Measurements from ENCODE around the gene CDK3. TPM values are rescaled to one million over a fixed set of nuclear protein-coding genes. Genes with fewer than 3 reads are reported as not detected.

The CDK3 gene
- total RNA-seq, 1 donor from 2014 or later, result 14.1 TPM

DNA sequence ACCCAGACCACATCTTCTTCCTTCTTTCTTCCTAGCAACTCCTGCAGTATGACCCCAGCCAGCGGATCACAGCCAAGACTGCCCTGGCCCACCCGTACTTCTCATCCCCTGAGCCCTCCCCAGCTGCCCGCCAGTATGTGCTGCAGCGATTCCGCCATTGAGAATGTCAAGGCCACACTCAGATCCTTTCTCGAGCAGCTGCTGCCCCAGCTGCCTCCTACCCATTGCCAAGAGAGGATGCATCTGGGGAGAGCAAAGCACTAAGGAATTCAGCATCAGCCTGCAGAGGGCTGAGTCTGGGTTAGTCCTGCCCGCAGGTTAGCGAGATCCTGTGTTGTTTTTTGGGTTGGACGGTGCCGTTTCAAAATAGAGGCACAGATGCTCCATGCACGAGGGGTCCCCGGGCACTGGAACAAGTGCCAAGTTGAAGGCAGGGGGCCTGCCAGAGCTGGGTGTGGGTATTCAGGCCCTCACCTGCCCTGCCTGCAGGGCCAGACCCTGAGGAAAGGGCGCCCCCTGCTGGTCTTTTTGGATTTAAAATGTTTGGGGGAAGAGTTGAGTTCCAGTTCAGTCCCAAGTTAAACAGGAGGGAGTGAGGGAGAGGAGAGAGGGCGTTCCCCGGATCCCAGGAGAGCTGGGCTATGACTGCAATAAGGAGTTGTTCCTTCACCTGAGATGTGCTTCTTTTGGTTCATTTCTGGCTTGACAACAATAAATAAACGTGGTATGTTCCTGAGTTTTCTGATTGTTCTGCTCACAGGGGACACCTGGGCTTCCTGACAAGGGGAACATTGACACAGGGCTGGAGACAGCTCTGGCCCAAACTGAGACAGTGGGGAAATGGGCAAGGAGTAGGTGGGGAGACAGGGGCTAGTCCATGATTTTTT, 4.9 kb downstream of the CDK3 start:
- ChIA-PET CTCF (interaction anchor here (0.7 to 5.0 kb wide), 15 partner anchors 8 to 393 kb away, joined by 3 to 47 read pairs (median 5); partner anchors contain the start of genes FBF1, GALK1, MRPL38 and TRIM65), POLR2A (interaction anchor here (0.6 to 3.7 kb wide), 6 partner anchors 27 to 478 kb away, joined by 4 to 30 read pairs (median 8); partner anchors contain the start of genes ACOX1, MRPL38, TEN1 and TRIM65)
- intact Hi-C loops (cut with micrococcal nuclease), result loop anchor here (1.0 to 2.0 kb wide), 3 partner anchors 26 to 253 kb away; partner anchors contain the start of genes ACOX1 and TEN1
- ATAC-seq (ENCODE audit: low read depth), result peak; percentile 85
- Mint-ChIP-seq H3K4me3 (no peak overlapping the region), H3K36me3 (ENCODE audit: low read depth) (peaks cover 7% of the 10 kb centered on the region), H3K9me3 (no peaks in the 10 kb centered on the region), H3K27me3 (no peaks in the 10 kb centered on the region), H3K4me1 (no peaks in the 10 kb centered on the region), H3K27ac (peak overlapping the region; percentile 24)
- no peak for TF ChIP-seq CTCF (IDR thresholded peaks at IDR 0.05)
- DNase-seq, result peak; percentile 73

- CTCF ChIA-PET, result interaction anchor here (2.2 to 3.5 kb wide), 2 partner anchors 102 to 273 kb away, joined by 5 to 17 read pairs; partner anchors contain the start of gene MRPL38
These were observed 6.6 kb downstream of the CDK3 start for GRCh38 chr17:76007131-76007849.

GRCh38 chr17:76007850-76008165, 7.2 kb downstream of the CDK3 start:
- CTCF ChIA-PET, result interaction anchor here (0.6 to 3.5 kb wide), 4 partner anchors 102 to 294 kb away, joined by 3 to 17 read pairs (median 4); partner anchors contain the start of gene MRPL38
- no peaks in the 10 kb centered on the region for H3K27me3 Mint-ChIP-seq
- peaks cover 2% of the 10 kb centered on the region for H3K36me3 Mint-ChIP-seq (ENCODE audit: low read depth)
- H3K4me3 Mint-ChIP-seq, result no peak overlapping the region
- DNase-seq (no peak), ATAC-seq (ENCODE audit: low read depth) (no peak)
- intact Hi-C loops (cut with micrococcal nuclease), result no loop called here
- no peak for TF ChIP-seq CTCF (IDR thresholded peaks at IDR 0.05)
- H3K27ac Mint-ChIP-seq, result no peak overlapping the region
- H3K4me1 Mint-ChIP-seq, result no peaks in the 10 kb centered on the region
- POLR2A ChIA-PET, result no interaction called here
- no peaks in the 10 kb centered on the region for H3K9me3 Mint-ChIP-seq

More at GRCh38 chr17:76007131-76007849, 6.6 kb downstream of the CDK3 start:
- H3K27ac Mint-ChIP-seq, result no peak overlapping the region
- no peaks in the 10 kb centered on the region for H3K9me3 Mint-ChIP-seq
- ATAC-seq (ENCODE audit: low read depth) (no peak), DNase-seq (no peak)
- POLR2A ChIA-PET, result no interaction called here
- peaks cover 4% of the 10 kb centered on the region for H3K36me3 Mint-ChIP-seq (ENCODE audit: low read depth)
- no peak overlapping the region for H3K4me3 Mint-ChIP-seq
- TF ChIP-seq CTCF (IDR thresholded peaks at IDR 0.05), result no peak
- H3K4me1 Mint-ChIP-seq, result no peaks in the 10 kb centered on the region
- intact Hi-C loops (cut with micrococcal nuclease), result no loop called here
- H3K27me3 Mint-ChIP-seq, result no peaks in the 10 kb centered on the region

GRCh38 chr17:76008208-76008607, 7.6 kb downstream of the CDK3 start:
- intact Hi-C loops (cut with micrococcal nuclease), result no loop called here
- peaks cover 2% of the 10 kb centered on the region for H3K36me3 Mint-ChIP-seq (ENCODE audit: low read depth)
- no peak overlapping the region for H3K4me3 Mint-ChIP-seq
- no peaks in the 10 kb centered on the region for H3K27me3 Mint-ChIP-seq
- no peaks in the 10 kb centered on the region for H3K9me3 Mint-ChIP-seq
- DNase-seq (no peak), ATAC-seq (ENCODE audit: low read depth) (no peak)
- TF ChIP-seq CTCF (IDR thresholded peaks at IDR 0.05), result no peak
- POLR2A ChIA-PET, result no interaction called here
- CTCF ChIA-PET, result interaction anchor here (0.6 to 3.5 kb wide), 5 partner anchors 11 to 293 kb away, joined by 3 to 17 read pairs (median 4); partner anchors contain the start of gene MRPL38
- H3K27ac Mint-ChIP-seq, result no peak overlapping the region
- H3K4me1 Mint-ChIP-seq, result no peaks in the 10 kb centered on the region

Measured in activated B cell treated with CpG ODN at 0.5 μM for 24 hours (primary cell).